Ectodermal cell (in vitro differentiated cells): ENCODE data around the gene STAG1.
"Not testable (repeated sequence)": the region's sequence is repeated elsewhere in the genome, so short reads cannot be mapped to it uniquely, and the experiment has no call there.

ENCODE experiments used
- H3K27ac ChIP-seq: 2 replicates; pipeline ENCODE4 v1.7.0; 2013; ENCODE audit warnings: mild to moderate bottlenecking, low read depth, low read length; ENCODE audit not compliant: insufficient read depth, poor library complexity, severe bottlenecking
- H3K27me3 ChIP-seq: 2 replicates; pipeline ENCODE4 v1.7.0; 2013; ENCODE audit warnings: mild to moderate bottlenecking, low read length; ENCODE audit not compliant: insufficient read depth, control insufficient read depth, poor library complexity, severe bottlenecking
- H3K36me3 ChIP-seq: one replicate; pipeline ENCODE4 v1.7.0; 2013; ENCODE audit warnings: low read length; ENCODE audit not compliant: control insufficient read depth, insufficient read depth
- H3K4me1 ChIP-seq: one replicate; pipeline ENCODE4 v1.7.0; 2013; ENCODE audit warnings: low read length; ENCODE audit not compliant: control insufficient read depth, insufficient read depth
- H3K4me3 ChIP-seq: 2 replicates; pipeline ENCODE4 v1.7.0; 2013; ENCODE audit warnings: low read depth, low read length, control low read depth; ENCODE audit not compliant: insufficient read depth
- H3K9me3 ChIP-seq: 2 replicates; pipeline ENCODE4 v1.7.0; 2013; ENCODE audit warnings: mild to moderate bottlenecking, low read length, moderate library complexity; ENCODE audit not compliant: control insufficient read depth
- WGBS, 2 experiments: methylation state at CpG; one replicate each; pipeline ENCODE4 v1.1.7; 2013; ENCODE audit warnings: missing lambda C conversion rate in 2 of 2; 5-methylcytosine and 5-hydroxymethylcytosine counted together

Gene STAG1

GRCh38 chr3:136678981-136679380 is 73.2 kb downstream of the STAG1 start:
- Histone ChIP-seq H3K4me3 (no peak overlapping the region), H3K4me1 (no peaks in the 10 kb centered on the region), H3K9me3 (no peaks in the 10 kb centered on the region), H3K36me3 (no peaks in the 10 kb centered on the region), H3K27me3 (no peaks in the 10 kb centered on the region), H3K27ac (no peak overlapping the region)
- 93 to 95% methylated on average over 4 of the region's 4 CpGs for WGBS, 2 experiments

DNA sequence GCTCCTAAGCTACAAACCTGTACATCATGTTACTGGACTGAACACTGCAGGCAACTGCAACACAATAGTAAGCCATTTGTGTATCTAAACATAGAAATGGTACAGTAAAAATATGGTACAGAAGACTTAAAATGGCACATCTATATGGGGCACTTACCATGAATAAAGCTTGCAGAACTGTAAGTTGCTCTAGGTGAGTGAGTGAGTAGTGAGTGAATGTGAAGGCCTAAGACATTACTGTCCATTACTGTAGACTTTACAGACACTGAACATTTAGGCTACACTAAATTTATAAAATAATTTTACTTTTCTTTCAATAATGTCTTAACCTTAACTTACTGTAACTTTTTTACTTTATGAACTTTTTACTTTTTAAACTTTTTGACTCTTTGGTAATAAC is 76.2 kb downstream of the STAG1 start:
- Histone ChIP-seq H3K27ac (no peak overlapping the region), H3K36me3 (no peaks in the 10 kb centered on the region)

GRCh38 chr3:136675150-136675858 is 76.9 kb downstream of the STAG1 start:
- Histone ChIP-seq H3K27me3 (no peaks in the 10 kb centered on the region), H3K4me3 (no peak overlapping the region), H3K4me1 (no peaks in the 10 kb centered on the region), H3K9me3 (no peaks in the 10 kb centered on the region), H3K36me3 (no peaks in the 10 kb centered on the region), H3K27ac (no peak overlapping the region)
- WGBS, 2 experiments: 90 to 100% methylated on average over 1 to 2 of the region's 2 CpGs

More for the DNA sequence above, 76.2 kb downstream of the STAG1 start:
- Histone ChIP-seq H3K27me3 (no peaks in the 10 kb centered on the region), H3K4me1 (no peaks in the 10 kb centered on the region), H3K4me3 (no peak overlapping the region), H3K9me3 (no peaks in the 10 kb centered on the region)

- Histone ChIP-seq H3K27ac (no peak overlapping the region), H3K4me3 (no peak overlapping the region), H3K9me3 (no peaks in the 10 kb centered on the region), H3K27me3 (no peaks in the 10 kb centered on the region), H3K4me1 (no peaks in the 10 kb centered on the region), H3K36me3 (no peaks in the 10 kb centered on the region)
- 100% methylated on average over 1 of the region's 1 CpG; no CpG with 5 or more reads in 1 of the 2 experiments for WGBS, 2 experiments
Observed at GRCh38 chr3:136672457-136672856, 79.7 kb downstream of the STAG1 start.

DNA sequence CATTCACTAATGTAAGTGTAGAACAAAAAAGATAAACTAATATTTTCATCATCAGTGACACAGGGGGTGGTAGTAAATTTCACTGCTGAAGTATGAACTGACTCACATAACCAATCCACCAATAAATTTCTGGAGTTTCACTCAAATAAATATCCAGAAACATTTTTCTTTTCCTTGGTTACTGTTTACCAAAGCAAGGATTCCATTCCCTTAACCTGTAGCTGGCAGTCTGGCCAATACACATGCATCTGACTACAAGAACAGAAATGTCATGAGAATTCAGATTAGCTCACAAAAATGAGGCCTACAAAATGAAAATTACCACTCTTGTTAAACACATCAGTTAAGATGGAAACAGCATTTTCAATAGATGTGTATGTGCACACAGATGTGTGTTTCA is 80.3 kb downstream of the STAG1 start:
- Histone ChIP-seq H3K4me1 (no peaks in the 10 kb centered on the region), H3K27ac (no peak overlapping the region), H3K9me3 (no peaks in the 10 kb centered on the region), H3K4me3 (no peak overlapping the region), H3K27me3 (no peaks in the 10 kb centered on the region), H3K36me3 (no peaks in the 10 kb centered on the region)

- Histone ChIP-seq H3K27ac (no peak overlapping the region), H3K27me3 (no peaks in the 10 kb centered on the region), H3K36me3 (no peaks in the 10 kb centered on the region), H3K9me3 (no peaks in the 10 kb centered on the region), H3K4me3 (no peak overlapping the region), H3K4me1 (no peaks in the 10 kb centered on the region)
- WGBS, 2 experiments: 94 to 96% methylated on average over 1 of the region's 1 CpG
Observed at GRCh38 chr3:136670166-136670565, 82.0 kb downstream of the STAG1 start.

GRCh38 chr3:136667081-136667480 is 85.1 kb downstream of the STAG1 start:
- Histone ChIP-seq H3K36me3 (no peaks in the 10 kb centered on the region), H3K4me3 (no peak overlapping the region), H3K27ac (no peak overlapping the region), H3K4me1 (no peaks in the 10 kb centered on the region), H3K9me3 (no peaks in the 10 kb centered on the region), H3K27me3 (no peaks in the 10 kb centered on the region)
- whole genome bisulfite sequencing, 2 experiments: 100% methylated on average over 1 of the region's 2 CpGs; no CpG with 5 or more reads in 1 of the 2 experiments

- H3K9me3 ChIP-seq, H3K27me3 ChIP-seq, H3K4me3 ChIP-seq, H3K36me3 ChIP-seq, H3K4me1 ChIP-seq, H3K27ac ChIP-seq: not testable (repeated sequence)
- WGBS, 2 experiments: 80 to 95% methylated on average over 6 of the region's 6 CpGs
Observed at GRCh38 chr3:136666301-136666700, 85.9 kb downstream of the STAG1 start.

GRCh38 chr3:136664771-136665170 is 87.4 kb downstream of the STAG1 start:
- H3K4me3 ChIP-seq: no peak overlapping the region
- peak overlapping the region; percentile 8 for H3K27ac ChIP-seq
- H3K9me3 ChIP-seq: no peaks in the 10 kb centered on the region
- peaks cover under 1% of the 10 kb centered on the region for H3K4me1 ChIP-seq
- no peaks in the 10 kb centered on the region for H3K27me3 ChIP-seq
- no peaks in the 10 kb centered on the region for H3K36me3 ChIP-seq
- WGBS, 2 experiments: 83 to 100% methylated on average over 1 of the region's 1 CpG

DNA sequence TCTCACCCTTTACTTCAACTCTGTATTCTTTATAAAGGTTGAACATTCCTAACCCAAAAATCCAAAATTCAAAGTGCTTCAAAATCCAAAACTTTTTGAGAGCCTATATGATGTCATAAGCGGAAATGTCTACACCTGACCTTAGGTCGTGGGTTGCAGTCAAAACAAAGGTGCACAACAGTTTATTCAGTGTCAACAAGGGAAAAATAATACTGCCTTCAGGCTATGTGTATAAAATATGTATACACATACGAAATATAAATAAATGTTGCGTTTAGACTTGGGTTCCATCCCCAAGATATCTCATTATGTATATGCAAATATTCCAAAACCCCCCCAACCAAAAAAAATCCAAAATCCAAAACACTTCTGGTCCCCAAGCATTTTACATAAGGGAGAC is 90.9 kb downstream of the STAG1 start:
- H3K4me1 ChIP-seq: peaks cover 11% of the 10 kb centered on the region
- H3K27ac ChIP-seq: no peak overlapping the region
- H3K4me3 ChIP-seq: no peak overlapping the region
- 88 to 97% methylated on average over 3 to 4 of the region's 4 CpGs for WGBS, 2 experiments
- H3K27me3 ChIP-seq: no peaks in the 10 kb centered on the region
- H3K9me3 ChIP-seq: no peaks in the 10 kb centered on the region
- H3K36me3 ChIP-seq: no peaks in the 10 kb centered on the region
